GM12891 (cell line): Measurements from ENCODE around the gene BBS1.

ENCODE experiments used
- POLR2A ChIP-seq: IDR thresholded peaks from 2 replicates; pipeline ENCODE4 v1.6.1; 2011; ENCODE audit warnings: low read depth, low read length, control low read depth
- SPI1 ChIP-seq: IDR thresholded peaks from 2 replicates; pipeline ENCODE4 v1.6.1; 2011; ENCODE audit warnings: low read depth, low read length, control low read depth

DNA sequence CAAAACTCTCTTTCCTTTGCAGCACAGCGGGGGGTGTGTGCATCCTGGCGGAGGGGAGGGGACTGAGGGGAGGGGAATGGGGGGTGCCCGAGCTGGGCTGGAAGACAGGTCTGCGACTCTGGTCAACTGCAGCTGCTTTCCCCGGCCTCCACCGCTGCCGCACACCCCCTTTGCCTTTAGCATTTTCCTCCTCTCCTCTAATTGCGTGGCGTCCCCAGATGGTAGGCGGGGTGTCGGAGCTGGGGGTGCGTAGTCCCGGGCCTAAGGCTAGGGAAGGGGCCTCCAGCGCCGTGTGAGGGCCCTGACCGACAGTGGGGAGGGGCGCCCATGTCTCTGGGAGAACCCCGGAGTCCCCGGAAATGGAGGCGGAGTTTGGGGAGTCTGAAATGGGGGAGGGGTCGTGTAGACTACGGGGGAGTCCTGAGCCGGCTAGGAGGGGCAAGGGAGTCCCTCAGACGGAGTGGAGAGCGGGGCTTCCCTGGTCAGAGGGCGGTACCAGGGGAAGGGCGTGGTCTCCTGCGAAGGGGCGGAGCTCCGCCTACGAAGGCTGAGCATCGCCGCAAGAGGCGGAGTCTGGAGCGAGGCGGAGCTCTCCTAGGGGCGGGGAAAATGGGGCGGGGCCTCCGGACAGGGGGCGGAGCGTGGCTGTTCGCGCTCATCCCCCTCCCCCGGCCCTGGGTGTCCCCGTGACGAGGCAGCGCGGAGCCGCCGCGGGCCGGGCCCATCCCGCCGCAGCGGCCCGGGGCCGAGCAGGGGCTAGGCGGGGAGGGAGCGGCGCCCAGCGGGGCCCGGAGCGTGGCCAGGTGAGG is 44.0 kb upstream of the BBS1 start, which contains the start of gene PELI3:
- TF ChIP-seq SPI1: no peak
- TF ChIP-seq POLR2A: no peak
